Natural killer cell treated with Interleukin-12 subunit alpha and Interleukin-12 subunit beta and Interleukin-15 and Interleukin-18, amount 100 ng/mL, for 72 hours (primary cell): ENCODE measurements around the gene TBC1D7. TPM values are rescaled to one million over a fixed set of nuclear protein-coding genes. Genes with fewer than 3 reads are reported as not detected.
A peak's percentile ranks its signal among the peaks of the same experiment; 100 is the strongest.
"Not testable (repeated sequence)": the region's sequence is repeated elsewhere in the genome, so short reads cannot be mapped to it uniquely, and the experiment has no call there.

ENCODE experiments used
- ATAC-seq, 2 donors: fragments of 150-1000 bp; cut with Tn5 transposase in 1 of 2; sonication (Bioruptor Pico), chemical (Tn5 transposase) in 1 of 2; 2 replicates each; pipeline ENCODE4 v1.10.0; 2021
- DNase-seq: peaks from one replicate; pipeline ENCODE4 v3.0.0; 2022; ENCODE audit warnings: low spot score
- H3K27ac Mint-ChIP-seq, 2 donors: 1 replicate in 1 of 2; 2 replicates in 1 of 2; pipeline ENCODE4 v1.8.0; 2022; ENCODE audit warnings: mixed read lengths in 2 of 2, mild to moderate bottlenecking in 1 of 2, moderate library complexity in 1 of 2
- H3K27me3 Mint-ChIP-seq, 2 donors: 1 replicate in 1 of 2; 2 replicates in 1 of 2; pipeline ENCODE4 v1.8.0; 2022; ENCODE audit warnings: mixed read lengths in 2 of 2
- H3K36me3 Mint-ChIP-seq: one replicate; pipeline ENCODE4 v1.8.0; 2022; ENCODE audit warnings: mixed read lengths
- H3K4me1 Mint-ChIP-seq, 2 donors: 1 replicate in 1 of 2; 2 replicates in 1 of 2; pipeline ENCODE4 v1.8.0; 2022; ENCODE audit warnings: low read depth in 2 of 2, mixed read lengths in 2 of 2, mild to moderate bottlenecking in 1 of 2
- H3K4me3 Mint-ChIP-seq: one replicate; pipeline ENCODE4 v1.8.0; 2022; ENCODE audit warnings: mixed read lengths
- H3K9me3 Mint-ChIP-seq: 2 replicates; pipeline ENCODE4 v1.8.0; 2022; ENCODE audit warnings: mixed read lengths
- total RNA-seq, 2 donors: library from RNA; stranded (reverse); gene quantifications; one replicate each; pipeline ENCODE4 v1.2.3, GENCODE V29; 2022

TBC1D7 gene
- total RNA-seq, 2 donors from 2014 or later, result 21.8 to 23.4 TPM

DNA sequence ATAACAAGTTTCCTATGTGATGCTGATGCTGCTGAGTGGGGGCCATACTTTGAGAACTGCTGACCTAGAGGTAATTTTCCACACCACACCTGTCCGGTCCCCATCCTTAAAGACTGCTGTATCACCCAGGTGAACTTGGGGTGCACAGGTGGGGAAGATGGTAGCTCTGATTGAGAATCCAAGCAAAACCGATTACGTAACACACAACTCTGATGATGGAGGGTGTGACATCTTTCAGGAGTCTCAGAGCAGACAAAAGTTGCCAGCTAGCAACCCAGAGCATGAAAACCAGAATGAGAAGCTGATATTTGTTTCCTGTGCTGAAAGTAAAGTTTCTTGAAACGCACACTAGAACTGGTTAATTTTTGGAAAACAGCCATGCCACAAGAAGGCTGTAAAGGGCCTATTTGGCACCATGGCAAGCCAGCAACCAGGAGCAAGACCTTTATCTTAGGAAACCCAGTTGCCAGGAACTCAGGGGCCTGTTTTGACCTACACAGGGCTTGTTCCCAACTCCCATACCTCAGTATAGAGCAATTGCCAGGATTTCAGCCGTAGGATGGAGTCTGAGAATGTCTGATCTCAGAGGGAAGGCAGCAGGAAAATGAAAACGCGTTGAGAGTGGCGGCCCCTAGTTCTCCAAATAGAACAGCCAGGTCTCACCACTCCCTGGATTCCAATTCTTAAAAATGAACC lies 21.6 kb upstream of the TBC1D7 start:
- ATAC-seq (no peak), DNase-seq (no peak)
- Mint-ChIP-seq H3K9me3 (no peaks in the 10 kb centered on the region), H3K36me3 (no peaks in the 10 kb centered on the region), H3K27me3 (no peaks in the 10 kb centered on the region), H3K27ac (no peak overlapping the region), H3K4me3 (no peak overlapping the region), H3K4me1 (peaks cover 13 to 17% of the 10 kb centered on the region in 2 donors)

DNA sequence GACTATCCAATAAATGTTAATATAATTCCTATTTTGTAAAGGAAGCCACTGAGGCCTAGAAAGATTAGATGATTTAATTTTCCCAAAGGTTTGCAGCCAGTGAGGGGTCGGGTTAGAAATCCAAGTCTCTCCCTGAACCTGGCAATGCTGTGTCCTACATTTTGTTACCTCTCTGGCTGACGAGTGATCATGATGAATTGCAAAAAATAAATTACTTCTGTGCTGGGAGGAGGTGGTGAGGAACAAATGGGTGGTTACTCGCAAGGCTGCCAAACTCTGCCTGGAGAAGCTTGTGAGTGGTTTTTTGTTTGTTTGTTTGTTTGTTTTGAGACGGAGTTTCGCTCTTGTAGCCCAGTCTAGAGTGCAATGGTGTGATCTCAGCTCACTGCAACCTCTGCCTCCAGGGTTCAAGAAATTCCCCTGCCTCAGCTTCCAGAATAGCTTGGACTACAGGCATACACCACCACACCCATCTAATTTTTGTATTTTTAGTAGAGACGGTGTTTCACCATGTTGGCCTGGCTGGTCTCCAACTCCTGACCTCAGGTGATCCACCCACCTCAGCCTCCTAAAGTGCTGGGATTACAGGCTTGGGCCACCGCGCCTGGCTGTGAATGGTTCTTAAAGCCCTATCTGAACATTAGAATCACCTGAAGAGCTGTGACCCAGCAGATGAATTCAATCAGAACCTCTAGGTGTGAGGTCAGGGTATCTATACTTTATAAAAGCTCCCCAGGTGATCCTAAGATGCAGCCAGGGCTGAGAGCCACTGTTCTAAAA lies 20.2 kb upstream of the TBC1D7 start:
- no peak overlapping the region for H3K4me3 Mint-ChIP-seq
- no peak overlapping the region for H3K27ac Mint-ChIP-seq
- DNase-seq (no peak), ATAC-seq (no peak)
- H3K36me3 Mint-ChIP-seq, result no peaks in the 10 kb centered on the region
- H3K4me1 Mint-ChIP-seq, result peaks cover 2 to 4% of the 10 kb centered on the region in 2 donors
- H3K9me3 Mint-ChIP-seq, result no peaks in the 10 kb centered on the region
- H3K27me3 Mint-ChIP-seq, result peaks cover 0 to 2% of the 10 kb centered on the region in 2 donors

DNA sequence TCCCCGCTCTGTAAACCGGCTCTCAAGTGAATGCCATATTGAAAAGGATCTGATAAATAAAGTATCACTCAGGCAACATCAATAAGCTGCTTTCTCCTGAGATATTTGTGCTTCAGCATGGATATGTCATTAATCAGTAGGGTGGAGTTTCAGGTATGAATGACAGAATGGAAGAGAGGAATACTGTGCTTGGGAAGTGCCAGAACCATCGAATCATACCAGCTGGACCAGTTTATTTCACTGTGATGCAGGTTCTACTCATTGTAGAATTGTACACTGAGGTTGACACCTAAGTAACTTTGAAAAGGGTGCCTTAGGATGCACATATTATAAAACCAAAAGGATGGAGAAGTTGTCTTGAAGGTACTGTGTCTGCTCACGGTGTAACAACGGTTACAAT lies 17.9 kb upstream of the TBC1D7 start:
- Mint-ChIP-seq H3K4me3 (no peak overlapping the region), H3K27ac (no peak overlapping the region), H3K36me3 (no peaks in the 10 kb centered on the region), H3K9me3 (no peaks in the 10 kb centered on the region), H3K4me1 (no peaks in the 10 kb centered on the region), H3K27me3 (peaks cover 0 to 2% of the 10 kb centered on the region in 2 donors)
- ATAC-seq (no peak), DNase-seq (no peak)

DNA sequence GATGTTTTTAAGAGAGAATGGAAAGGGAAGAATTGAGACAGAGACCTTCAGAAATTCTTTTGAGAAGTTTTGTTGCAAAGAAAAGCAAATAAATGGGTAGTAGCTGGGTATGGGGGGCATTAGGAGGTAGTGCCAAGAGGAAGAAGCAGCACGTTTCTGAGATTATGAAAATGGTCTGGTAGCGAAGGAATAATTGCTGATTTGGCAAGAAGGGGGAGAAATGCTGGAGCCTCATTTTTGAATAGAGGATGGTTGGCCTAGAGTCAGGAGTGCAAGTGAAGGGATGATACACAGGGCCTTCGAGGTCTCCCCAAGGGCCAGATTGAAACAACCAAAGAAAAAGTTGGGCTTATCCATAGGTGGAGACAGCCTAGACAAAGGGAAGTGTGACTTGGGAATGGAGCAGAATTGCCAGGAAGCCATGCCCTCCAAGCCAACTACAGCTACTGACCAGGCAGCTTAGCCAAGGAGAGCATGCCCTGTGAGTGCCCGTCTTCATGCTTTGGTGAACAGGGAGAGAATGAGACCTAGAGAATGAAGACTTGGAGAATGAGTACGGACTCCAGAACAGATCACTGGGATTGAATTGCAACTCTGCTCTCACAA lies 14.2 kb upstream of the TBC1D7 start:
- no peaks in the 10 kb centered on the region for H3K9me3 Mint-ChIP-seq
- H3K4me1 Mint-ChIP-seq, result peaks cover 15% of the 10 kb centered on the region in 2 donors
- H3K36me3 Mint-ChIP-seq, result no peaks in the 10 kb centered on the region
- DNase-seq (no peak), ATAC-seq (no peak)
- no peak overlapping the region for H3K27ac Mint-ChIP-seq
- peaks cover 0 to 2% of the 10 kb centered on the region in 2 donors for H3K27me3 Mint-ChIP-seq
- no peak overlapping the region for H3K4me3 Mint-ChIP-seq

DNA sequence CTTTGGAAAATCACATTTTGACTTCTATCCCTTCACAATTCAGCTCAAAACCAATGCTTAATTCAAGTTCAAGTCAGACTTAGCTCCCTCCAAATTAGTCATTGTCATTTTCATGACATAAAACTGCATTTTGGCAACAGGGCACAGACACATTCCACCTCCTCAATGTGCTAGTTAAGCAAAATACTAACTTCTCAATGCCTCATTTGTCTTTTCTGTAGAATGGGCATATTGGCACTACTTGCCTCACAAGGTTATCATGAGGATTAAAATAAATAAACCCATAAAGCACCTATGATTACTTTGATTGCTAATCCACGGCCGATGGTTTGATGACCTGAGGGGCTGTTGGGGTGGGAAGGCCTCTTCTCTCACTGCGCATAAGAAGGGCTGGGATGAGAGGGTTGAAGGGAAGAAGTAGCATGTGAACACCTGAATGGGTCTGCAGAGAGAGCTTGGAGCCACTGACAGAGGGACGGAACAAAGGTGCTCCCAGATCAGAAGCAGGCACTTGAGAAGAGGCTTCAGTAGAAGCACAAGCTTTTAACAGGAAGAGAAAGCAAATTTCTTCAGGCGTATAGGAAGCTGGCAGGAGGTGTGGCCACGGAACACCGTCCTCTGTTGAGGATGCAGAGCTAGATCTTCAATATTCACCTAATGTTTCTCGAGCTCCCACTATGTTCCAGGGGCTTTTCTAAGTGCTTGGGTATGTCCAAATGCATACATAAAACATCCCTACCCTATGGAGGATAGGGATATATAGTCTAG lies 11.7 kb upstream of the TBC1D7 start:
- Mint-ChIP-seq H3K27me3 (peaks cover 0 to 2% of the 10 kb centered on the region in 2 donors), H3K4me3 (no peak overlapping the region), H3K4me1 (peaks cover 19 to 21% of the 10 kb centered on the region in 2 donors), H3K9me3 (no peaks in the 10 kb centered on the region), H3K27ac (no peak overlapping the region), H3K36me3 (no peaks in the 10 kb centered on the region)
- no peak for DNase-seq
- ATAC-seq, result no peak

DNA sequence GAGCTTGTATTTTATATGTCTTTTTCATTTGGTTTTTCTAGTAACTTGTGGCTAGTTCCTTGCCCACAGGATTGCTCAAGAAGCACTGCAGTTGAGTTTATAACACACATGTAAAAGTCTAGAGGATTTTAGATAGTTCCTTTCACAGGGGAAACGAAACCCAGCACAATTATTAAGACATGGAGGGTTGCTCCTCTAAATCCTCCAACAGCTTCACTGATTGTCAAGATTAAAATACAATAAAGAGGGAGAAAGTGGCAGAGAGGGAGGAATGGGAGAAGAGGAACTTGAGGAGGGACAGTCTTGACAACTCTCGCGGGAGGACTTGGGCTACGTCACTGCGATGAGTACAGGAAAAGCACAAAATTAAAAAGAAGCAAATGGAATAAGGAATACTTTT lies 9.7 kb upstream of the TBC1D7 start:
- DNase-seq (no peak), ATAC-seq (peak in 1 of 2 donors; percentile 46)
- H3K4me3 Mint-ChIP-seq, result peak overlapping the region; percentile 66
- H3K4me1 Mint-ChIP-seq, result peaks cover 19 to 21% of the 10 kb centered on the region in 2 donors
- H3K9me3 Mint-ChIP-seq, result no peaks in the 10 kb centered on the region
- no peaks in the 10 kb centered on the region for H3K36me3 Mint-ChIP-seq
- peak overlapping the region; percentile 65 to 81 for H3K27ac Mint-ChIP-seq
- H3K27me3 Mint-ChIP-seq, result no peaks in the 10 kb centered on the region

DNA sequence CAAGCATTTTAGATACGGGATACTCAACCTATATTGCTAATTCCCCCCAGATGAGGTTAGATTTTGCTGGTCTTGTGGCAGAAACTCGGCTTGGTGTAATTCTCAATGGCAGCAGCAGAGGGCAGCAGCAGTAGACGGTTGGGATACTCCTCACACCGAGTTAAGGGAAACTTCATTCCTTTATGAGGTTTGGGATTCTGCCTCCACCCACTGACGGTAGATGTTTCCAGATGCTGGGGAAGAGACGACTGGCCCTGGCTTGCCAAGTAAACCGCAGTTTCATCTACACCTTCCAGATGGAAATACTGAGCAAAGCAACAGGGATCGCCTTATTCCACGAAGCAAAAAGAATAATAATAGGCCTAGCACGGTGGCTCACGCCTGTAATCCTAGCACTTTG lies 8.2 kb upstream of the TBC1D7 start:
- H3K4me3 Mint-ChIP-seq, result no peak overlapping the region
- DNase-seq, result peak; percentile 75
- H3K27ac Mint-ChIP-seq, result peak overlapping the region in 1 of 2 donors; percentile 27
- H3K27me3 Mint-ChIP-seq, result no peaks in the 10 kb centered on the region
- no peaks in the 10 kb centered on the region for H3K36me3 Mint-ChIP-seq
- peaks cover 19 to 21% of the 10 kb centered on the region in 2 donors for H3K4me1 Mint-ChIP-seq
- no peaks in the 10 kb centered on the region for H3K9me3 Mint-ChIP-seq
- ATAC-seq, result peak; percentile 65 to 77

DNA sequence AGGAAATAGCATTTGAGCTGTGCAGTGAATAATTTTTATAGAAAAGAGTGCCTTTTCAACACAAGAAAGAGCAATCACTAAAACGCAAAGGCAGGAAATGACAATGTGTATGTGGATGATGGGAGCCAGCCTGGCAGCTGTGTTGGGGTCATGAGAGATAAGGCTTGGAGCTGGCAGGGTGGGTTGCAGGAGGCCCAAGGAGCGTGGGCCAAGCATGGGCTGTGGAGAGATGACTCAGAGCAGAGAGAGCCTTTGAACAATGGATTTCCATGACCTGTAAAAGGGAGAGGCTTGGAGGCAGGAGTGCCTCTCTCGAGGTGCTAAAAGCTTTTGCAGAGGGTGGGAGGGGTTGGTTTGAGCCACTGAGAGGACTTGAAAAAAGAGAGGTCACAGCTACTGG lies 6.6 kb upstream of the TBC1D7 start:
- ATAC-seq (no peak), DNase-seq (no peak)
- no peak overlapping the region for H3K27ac Mint-ChIP-seq
- H3K36me3 Mint-ChIP-seq, result no peaks in the 10 kb centered on the region
- H3K4me3 Mint-ChIP-seq, result no peak overlapping the region
- H3K9me3 Mint-ChIP-seq, result no peaks in the 10 kb centered on the region
- peaks cover 13 to 16% of the 10 kb centered on the region in 2 donors for H3K4me1 Mint-ChIP-seq
- H3K27me3 Mint-ChIP-seq, result no peaks in the 10 kb centered on the region

DNA sequence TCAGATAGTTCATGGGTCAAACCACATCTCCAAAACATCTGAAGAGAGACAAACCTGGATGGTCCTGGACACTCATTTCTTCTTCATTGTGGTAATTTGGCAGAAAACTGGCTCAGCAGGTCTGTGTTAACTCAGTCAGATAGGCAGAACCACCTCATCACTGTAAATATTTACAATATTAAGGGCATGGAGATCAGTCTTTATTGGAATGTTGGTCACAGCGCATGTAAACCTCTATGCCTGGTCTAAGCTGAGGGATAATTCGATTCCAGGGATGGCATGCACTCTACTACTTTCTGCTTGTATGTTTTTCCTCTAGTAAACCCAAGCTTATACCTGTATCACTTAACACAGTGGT lies 4.0 kb upstream of the TBC1D7 start:
- ATAC-seq, result no peak
- no peak overlapping the region for H3K27ac Mint-ChIP-seq

DNA sequence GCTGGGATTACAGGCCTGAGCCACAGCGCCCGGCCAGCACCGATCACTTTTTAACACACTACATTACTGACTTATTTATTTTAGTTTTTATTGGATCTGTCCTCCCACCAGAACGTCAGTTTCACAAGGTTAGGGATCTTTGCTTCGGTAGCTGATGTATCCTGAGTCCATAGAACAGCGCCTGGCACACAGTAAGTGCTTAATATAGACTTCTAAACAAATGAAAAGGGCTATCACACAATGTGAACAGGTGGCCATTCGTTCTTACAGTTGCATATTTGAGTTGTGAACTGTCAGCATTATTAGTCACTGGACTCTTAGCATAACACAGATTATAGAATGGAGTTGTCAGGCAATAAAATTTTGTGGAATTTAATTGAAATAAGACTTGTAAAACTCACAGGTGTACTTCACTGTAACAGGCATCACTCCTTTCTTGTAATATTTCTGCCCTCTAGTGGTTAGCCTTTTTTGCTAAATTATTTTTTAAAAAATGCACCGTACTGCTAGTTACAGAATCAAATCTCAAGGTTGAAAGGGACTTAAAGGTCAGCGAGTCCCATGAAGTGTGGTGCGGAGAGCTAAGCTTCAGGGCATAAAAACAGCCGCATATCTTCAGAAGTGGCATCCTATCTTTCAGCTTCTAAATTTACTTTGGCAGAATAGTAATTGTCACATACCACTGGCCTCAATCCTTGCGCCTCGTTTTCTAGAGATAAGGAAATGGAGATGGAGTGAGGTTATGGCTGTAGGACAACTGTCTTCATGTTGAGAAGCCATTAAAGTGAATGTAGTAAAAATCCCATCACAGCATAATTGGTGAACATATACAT lies 3.4 kb upstream of the TBC1D7 start:
- Mint-ChIP-seq H3K4me1 (peaks cover 17 to 21% of the 10 kb centered on the region in 2 donors), H3K9me3 (no peaks in the 10 kb centered on the region), H3K36me3 (no peaks in the 10 kb centered on the region), H3K4me3 (no peak overlapping the region), H3K27ac (peak overlapping the region in 1 of 2 donors; percentile 40), H3K27me3 (no peaks in the 10 kb centered on the region)
- no peak for ATAC-seq
- DNase-seq, result no peak

More for the DNA sequence above, 4.0 kb upstream of the TBC1D7 start:
- Mint-ChIP-seq H3K36me3 (no peaks in the 10 kb centered on the region), H3K27me3 (no peaks in the 10 kb centered on the region), H3K9me3 (no peaks in the 10 kb centered on the region), H3K4me3 (no peak overlapping the region), H3K4me1 (peaks cover 17 to 21% of the 10 kb centered on the region in 2 donors)
- DNase-seq, result no peak

DNA sequence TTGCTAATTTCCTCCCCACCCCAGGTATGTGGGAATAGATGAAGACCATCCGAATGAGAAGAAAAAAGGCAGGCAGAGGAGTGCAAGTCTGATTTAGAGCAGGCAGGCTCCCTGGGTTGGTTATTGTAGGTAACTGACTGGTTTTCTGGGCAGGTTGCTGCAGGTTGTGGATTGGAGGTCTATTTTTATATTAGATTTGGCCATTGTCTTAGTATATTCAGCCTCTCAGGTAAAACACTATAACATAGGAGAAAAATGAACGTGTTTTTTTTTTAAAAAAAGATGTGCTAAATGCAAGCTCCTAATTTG lies 492 bp upstream of the TBC1D7 start:
- peaks cover 12 to 16% of the 10 kb centered on the region in 2 donors for H3K4me1 Mint-ChIP-seq

DNA sequence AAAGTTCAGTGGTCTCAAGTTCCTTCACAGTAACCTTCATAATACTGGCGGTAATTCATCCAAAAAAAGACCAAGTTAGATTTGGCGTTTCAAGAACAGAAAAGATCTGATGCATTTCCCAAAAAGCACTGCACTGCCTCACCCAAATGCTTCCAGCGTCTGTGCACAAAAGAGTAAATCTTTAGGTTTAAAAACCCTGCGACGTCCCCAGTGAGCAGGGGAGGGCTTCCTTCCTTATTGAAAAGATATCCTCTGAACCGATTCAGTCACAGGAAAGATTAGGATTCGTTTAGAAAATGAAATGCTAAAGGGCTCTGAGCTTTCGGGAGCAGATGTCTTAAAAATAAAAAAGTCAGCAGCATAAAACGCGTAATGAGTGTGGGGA lies 654 bp downstream of the TBC1D7 start:
- ATAC-seq (no peak), DNase-seq (no peak)
- Mint-ChIP-seq H3K4me1 (peaks cover 12 to 16% of the 10 kb centered on the region in 2 donors), H3K4me3 (peak overlapping the region; percentile 89), H3K27ac (peak overlapping the region; percentile 87 to 94), H3K9me3 (no peaks in the 10 kb centered on the region), H3K36me3 (no peaks in the 10 kb centered on the region), H3K27me3 (no peaks in the 10 kb centered on the region)

More for the DNA sequence above, 492 bp upstream of the TBC1D7 start:
- Mint-ChIP-seq H3K4me3 (peak overlapping the region; percentile 89), H3K27me3 (no peaks in the 10 kb centered on the region), H3K27ac (peak overlapping the region; percentile 87 to 94), H3K9me3 (no peaks in the 10 kb centered on the region), H3K36me3 (no peaks in the 10 kb centered on the region)
- DNase-seq, result no peak
- ATAC-seq, result no peak

DNA sequence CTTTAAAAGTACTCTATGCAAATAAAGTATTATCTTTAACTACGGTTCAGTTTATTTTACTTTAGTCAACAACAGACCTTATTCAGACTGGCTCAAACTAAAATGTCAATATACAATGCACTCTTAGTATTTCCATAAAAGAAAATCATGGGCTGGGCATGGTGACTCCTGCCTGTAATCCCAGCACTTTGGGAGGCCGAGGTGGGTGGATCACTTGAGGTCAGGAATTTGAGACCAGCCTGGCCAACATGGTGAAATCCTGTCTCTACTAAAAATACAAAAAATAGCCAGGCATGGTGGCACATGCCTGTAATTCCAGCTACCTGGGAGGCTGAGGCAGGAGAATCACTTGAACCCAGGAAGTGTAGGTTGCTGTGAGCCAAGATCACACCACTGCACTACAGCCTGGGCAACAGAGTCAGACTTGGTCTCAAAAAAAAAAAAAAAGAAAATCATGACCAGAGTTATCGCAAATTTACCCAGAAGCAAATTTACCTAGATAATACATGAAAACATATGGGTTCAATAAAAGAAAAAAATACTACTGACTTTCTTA lies 2.2 kb downstream of the TBC1D7 start:
- not testable (repeated sequence) for H3K4me3 Mint-ChIP-seq, H3K36me3 Mint-ChIP-seq, H3K27me3 Mint-ChIP-seq, H3K9me3 Mint-ChIP-seq, H3K27ac Mint-ChIP-seq, ATAC-seq, DNase-seq
- H3K4me1 Mint-ChIP-seq, result peaks cover 12 to 16% of the 10 kb centered on the region in 2 donors
